ENCODE measurements around the gene AOPEP.
A peak's percentile ranks its signal among the peaks of the same experiment; 100 is the strongest.

Gene AOPEP

DNA sequence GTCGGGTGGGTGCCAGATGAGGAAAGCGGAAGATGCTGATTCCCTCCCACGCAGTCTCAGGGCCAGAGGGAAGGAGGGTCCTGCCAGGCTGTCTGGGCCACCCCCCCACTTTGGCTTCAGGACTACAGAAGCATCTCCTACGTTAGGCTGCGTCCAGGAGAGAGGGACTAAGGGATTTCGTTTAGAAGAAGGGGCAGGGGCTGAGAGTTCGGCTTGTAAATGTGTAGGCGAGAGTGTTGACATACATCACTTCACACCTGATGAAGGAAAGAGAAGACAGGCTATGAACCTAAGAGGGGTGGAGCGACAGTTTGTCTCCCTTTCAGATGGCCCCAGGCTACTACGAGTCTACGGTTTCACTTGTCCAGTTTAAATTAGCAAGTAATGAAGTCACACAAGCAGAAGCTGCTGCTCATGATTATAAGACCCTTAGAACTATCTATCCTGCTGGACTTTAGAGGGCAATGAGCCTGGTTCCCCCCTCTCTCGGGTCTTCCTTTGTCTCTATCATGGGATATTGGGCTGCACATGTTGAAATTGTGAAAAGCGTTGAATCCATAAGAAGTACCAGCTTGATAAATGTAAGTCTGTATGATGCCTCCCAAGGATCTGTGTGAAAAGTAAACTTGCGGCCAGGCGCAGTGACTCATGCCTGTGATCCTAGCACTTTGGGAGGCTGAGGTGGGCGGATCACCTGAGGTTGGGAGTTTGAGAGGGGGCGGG is 193.0 kb downstream of the AOPEP start:
- DNase-seq: no peak

DNA sequence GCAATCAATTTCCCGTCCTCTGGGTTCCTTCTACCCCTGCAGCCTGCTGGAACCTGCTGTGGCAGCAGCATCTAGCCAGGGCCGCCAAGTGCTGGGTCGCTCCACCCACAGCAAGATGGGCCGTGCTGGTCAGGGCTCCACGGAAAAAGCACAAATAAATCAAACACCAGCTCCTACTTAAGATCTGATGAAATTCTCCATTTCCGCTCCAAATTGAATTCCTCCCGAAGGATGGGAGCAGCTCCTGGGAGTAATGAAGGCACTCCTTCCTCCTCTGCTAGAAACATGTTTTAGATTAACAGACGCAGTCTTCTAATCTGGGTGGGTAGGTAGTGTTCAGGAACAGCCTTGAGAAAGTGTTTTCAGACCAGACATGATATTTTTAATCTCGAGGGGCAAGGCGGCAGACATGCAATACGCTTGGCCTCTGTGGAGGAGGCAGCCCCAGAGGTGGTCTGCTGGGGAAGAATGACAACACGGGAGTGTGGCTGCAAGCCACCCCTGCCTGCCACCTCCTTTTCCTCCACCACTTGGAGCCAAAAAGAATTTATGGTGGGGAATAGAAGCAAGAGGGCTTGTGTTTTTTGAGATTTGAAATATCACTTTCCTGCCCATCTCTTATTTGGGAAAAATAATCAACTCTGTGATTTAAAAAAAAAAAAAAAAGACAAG is 194.1 kb downstream of the AOPEP start:
- no peak for DNase-seq

DNA sequence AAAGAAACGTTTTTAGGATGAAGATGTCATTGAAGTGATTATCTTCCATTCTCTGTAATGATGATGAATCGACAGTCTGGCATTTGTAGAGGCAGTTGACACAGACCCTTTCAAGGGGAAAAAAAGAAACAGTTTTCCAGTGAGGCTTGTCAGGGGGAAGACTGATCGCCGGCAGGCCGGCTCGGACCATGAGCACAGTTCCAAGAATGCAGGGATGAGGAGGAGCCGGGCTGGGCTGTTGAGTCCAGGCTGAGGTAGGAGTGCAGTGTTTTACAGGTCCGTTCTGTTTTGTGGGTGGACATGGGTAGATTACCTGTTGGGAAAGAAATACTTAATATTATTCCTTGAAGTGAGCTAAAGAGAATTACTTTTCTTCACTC is 194.6 kb downstream of the AOPEP start:
- DNase-seq: no peak

DNA sequence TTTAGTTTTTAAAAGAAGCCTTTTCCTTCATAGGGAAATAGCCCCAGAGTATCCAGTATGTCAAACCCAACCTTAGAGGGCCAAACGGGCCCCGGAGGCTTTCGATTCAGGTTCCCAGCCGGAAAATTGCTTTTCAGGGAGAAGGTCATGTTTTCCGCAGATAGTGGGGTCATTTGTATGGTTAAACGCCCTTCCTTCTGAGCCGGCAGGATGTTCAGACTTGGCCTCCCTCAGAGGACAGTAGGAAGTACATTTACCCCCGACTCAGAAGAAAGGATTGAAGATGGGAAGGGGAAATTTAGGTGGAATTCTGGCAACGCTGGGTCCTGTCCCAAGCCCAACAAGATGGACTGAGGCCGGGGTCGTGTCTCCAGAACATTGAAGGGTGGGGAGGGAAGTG is 195.2 kb downstream of the AOPEP start:
- DNase-seq: no peak

DNA sequence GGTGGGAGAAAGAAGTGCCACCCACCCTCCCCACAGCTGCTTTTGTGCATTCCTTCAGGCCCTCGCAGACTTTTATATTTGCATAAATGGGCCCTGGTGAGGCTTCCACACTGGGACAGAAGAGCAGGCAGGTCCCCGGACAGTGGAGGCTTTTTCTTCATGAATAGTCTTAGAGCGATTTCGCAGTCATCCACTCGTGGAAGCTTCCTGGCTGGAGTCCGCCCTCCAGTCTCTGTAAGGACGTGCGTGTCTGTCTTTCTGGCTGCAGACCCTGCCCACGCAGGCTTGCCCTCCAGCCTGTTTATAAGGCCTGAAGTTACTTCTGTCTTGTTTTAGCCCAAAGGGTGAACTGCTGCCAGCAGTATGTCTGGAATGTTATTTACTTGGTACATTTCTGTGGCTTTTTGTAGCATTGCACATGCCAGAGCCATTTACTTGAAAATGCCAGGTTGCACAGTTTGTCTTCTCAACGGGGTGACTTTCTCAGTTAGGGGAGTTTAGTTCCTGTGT is 195.7 kb downstream of the AOPEP start:
- no peak for DNase-seq

DNA sequence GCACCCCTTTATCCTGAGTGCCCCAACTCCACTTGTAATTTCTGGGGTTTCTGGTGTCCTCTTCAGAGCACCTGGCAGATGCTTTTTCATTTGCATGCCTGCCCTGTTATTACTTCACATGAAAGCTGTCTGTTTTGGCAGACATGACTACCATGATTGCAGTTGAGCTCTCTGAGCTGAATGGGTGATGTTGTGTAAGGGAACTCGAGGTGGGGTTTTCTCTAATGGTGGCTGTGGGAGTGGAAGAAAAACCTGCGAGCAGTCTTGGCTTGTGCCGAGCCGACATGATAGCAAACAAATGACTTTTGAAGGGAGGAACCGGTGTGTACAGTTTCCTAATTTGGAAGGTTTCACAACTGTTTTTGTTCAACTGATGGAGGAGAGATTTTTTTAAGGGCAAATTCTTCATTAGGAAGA is 196.2 kb downstream of the AOPEP start:
- DNase-seq: peak in 1 of 4 experiments; percentile 13

DNA sequence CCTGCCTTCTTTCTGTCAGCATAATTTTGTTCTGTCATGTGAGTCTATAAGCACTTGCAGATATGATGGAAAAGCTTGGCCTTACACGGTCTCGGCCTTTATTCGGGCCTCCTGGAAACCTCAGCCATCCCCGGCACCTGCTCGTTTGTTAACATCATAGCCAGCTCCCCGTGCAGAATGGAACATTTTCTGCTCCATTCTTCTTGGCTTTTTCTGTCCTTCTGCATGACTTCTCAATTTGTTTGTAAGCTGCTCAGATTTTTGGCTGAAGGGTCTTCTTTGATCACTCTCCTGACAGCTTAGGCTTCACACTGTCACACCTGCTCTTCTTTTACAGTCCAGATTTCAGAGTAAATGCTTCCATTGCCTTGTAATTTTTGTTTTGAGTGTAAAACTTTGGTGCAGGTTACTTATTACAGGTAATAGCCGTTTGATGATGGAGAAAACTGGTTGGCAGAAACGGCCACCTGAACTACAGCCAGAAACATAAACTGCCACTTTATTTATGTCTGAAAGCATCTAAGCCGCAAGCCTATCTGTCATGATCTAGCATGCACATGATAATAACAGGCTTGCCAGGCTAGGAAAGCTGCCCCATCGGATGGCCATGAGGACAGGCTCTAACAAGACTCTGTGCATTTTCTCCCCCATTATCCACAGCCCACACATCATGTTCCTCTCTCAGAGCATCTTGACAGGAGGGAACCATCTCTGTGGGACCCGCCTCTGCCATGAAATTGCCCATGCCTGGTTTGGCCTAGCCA is 197.0 kb downstream of the AOPEP start:
- DNase-seq: no peak

DNA sequence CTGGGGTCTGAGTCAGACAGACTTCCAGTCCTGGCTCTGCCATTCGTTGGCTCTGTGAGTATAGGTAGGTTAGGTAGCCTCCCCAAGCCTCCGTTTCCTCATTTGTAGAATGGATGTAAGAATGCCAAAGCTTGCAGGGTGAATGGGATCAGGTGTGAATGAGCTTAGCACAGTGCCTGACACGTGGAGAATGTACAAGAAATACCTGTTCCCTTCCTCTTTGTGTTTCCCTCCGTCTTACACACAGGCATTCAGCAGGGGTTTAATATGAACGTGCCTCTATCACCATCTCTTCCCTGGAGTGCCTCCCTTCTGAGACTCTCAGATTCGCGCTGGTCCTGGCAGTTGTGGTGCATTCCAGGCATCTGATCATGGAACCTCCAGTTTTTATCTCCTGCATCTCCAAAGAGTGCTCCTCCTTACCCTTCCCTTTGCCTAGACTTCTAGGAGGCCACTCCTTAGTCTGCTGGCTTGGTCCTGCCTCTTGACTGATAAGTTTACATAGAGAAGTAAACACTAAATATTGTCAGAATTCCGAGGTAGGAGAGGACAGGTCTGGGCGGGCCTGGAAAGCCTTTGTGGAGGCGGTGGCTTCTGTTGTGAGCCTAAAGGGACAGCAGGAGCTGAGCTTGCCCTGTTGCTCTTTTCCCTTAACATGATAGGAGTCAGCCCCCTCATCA is 199.4 kb downstream of the AOPEP start:
- no peak for DNase-seq

DNA sequence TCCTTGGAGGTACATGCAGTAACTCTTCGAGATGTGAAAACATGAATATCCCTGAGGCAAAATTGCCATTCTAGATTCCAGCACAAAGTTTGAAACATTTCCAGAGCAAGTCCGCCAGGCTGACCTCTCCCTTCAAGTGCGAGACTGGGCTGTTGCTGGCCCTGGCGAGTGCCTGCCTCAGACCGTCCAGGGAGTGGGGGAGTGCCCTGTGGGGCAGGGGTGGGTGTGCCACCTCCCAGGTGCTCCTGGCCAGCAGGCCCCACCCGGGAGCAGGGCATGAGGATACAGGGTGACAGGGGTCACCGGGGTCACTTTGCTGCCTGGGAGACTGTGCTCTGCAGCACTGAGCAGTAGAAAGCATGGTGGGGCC is 199.9 kb downstream of the AOPEP start:
- DNase-seq: no peak

DNA sequence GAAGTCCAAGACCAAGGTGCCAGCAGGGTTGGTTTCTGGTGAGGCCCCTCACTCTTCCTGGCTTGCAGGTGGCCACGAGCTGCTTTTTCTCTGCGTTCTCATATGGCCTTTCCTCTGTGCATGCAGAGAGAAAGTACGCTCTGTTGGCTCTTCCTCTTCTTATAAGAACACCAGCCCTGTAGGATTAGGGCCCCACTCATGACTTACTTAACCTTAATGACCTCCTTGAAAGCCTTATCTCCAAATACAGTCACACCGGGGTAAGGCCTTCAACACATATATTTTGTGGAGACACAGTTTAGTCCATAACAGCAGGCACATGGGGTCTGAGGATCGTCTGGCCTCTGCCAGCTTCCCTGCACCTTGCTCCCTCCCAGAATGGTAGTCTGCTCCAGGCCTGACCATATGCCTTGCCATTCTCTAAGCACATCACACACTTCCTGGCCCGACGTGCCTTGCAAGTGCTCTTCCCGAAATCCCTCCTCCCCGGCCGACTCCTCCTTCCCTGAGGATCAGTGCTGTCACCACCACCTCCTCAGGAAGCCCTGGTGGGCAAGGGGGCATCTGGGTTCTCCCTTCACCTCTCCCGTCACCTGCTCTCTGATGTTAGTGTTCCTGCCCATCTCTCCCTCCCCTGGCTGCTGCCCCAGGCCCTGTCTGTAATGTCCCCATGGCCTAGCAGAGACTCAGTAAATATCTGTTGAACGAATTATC is 200.7 kb downstream of the AOPEP start:
- no peak for DNase-seq

DNA sequence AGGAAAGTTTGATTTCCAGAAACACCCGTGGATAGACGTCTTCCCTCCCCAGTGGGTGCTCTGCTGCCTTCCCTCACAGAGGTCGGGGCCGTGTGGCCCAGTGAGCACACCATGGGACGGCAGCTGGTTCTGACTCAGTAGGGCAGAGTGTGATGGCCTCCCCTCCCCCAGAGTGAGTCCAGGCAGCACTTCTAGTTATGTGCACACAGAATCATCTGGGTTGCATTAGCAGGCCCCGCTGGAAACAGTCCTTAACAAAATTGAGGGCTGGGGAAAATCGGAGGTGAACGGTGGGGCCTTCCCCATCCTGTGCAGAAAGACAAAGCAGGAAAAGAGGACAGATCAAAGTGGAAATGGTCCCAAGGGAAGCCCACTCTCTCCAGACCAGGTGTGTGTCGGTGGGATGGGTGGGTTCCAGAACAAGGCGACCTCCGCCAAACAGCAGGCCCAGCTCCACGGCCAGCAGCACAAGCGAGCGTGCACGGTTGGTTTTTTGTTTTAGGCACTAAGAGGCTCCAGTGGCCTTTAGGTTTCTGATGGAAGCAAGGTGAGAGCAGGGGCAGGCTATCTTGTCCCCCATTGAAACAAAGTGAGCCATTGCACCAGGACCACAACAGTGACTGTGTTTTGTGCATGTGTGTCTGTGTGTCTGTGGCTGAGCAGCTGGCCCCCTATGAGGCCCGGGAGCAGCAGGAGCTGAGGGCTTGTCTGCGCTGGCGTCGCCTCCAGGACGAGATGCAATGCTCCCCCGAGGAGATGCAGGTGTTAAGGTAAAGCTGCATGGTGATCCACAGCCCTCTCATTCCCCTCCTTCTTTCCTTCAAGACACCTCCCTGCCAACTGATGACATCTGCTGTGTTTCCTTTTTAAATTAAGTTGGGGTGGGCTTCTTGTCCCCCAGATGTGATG is 201.5 kb downstream of the AOPEP start:
- no peak for DNase-seq

DNA sequence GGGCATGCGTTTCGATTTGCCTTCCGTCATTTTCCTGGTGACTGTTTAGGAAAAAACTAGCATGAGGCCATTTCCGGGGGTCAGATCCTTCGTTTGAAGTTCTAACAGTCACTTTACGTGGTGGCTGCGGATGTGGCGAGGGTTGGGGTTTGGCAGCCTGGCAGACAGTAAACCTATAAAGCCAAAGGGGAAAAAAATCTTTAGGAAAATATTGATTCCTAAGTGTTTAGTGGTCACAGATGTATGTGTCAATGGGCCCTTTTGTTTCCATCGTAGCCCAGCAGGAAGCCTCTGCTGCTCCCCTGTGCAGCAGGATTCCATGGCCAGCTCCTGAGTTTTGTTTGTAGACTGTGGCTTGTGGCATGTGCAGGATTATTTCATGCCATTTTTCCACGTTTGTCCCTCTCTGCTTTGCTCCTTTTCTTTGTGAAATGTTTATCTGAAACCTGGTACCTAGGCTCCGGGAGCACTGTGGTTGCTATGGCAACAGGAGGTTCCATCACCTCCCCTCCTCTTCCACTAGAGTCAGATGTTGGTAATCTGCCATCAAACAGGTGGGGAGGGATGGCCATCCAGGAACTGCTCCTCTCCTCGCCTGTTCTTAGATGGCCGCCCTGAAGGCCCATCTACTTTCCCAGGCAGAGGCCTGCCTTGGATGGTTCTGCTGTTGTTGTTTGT is 202.3 kb downstream of the AOPEP start:
- no peak for DNase-seq

DNA sequence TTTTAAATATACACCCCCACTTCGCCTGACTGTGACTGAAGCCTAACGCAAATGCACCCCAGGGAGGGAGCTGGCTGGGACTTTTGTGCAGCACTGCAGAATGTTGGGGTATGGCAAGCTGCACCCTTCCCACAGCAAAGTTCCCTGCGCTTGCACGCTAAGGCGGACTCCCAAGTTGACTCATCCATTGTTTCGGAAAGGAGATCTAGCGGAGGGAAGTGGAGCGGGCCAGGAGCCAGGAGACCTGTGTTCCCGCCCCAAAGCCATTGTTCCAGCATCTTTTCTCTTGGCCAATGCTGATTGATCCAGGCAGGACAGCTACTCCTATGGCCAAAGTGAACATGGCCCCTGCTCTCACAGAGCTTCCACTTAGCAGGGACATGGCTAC is 202.9 kb downstream of the AOPEP start:
- no peak for DNase-seq

DNA sequence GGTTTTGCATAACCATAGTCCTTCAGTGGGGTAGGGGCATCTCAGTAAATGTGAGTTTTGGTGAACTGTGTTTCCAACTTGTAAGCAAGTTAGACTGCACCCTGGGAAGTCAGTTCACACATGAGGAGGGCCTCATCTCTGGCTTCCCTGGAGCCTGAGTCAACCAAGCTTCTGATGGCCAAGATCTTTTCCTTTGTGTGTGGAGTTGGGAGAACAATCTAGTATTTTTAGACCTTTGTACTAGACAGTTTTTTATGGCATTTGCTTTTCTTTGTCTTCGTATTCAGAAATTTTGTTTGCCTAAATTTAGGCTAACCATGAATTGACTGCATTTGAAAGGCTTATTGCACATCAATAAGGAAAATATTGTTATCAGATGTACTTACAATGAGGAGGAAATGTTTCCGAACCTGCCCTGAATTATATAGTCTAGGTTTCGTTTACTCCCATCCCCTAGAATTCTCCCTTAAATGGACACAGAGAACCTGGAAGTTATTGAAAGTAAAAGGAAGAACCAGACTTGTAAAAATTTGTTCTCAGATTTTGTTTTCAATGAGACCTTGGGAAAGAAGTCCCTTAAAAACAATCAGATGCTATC is 204.6 kb downstream of the AOPEP start:
- DNase-seq: no peak

DNA sequence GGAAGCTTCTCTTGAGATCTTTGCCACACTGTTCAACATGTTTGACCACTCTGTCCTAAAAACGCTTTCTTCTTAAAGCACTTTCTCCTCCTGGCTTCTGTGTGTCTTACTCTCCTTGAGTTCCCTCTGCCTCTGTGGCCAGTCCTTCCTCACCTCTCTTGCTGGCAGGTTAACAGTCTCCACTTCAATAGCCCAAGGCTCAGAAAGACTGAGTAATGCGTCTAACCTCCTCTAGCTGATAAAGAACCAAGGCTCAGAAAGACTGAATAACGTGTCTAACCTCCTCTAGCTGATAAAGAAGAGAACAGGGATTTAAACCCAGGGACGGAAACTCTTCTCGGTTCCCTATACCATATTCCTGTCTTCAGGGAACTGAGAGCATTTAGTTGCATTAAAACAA is 205.2 kb downstream of the AOPEP start:
- DNase-seq: no peak

DNA sequence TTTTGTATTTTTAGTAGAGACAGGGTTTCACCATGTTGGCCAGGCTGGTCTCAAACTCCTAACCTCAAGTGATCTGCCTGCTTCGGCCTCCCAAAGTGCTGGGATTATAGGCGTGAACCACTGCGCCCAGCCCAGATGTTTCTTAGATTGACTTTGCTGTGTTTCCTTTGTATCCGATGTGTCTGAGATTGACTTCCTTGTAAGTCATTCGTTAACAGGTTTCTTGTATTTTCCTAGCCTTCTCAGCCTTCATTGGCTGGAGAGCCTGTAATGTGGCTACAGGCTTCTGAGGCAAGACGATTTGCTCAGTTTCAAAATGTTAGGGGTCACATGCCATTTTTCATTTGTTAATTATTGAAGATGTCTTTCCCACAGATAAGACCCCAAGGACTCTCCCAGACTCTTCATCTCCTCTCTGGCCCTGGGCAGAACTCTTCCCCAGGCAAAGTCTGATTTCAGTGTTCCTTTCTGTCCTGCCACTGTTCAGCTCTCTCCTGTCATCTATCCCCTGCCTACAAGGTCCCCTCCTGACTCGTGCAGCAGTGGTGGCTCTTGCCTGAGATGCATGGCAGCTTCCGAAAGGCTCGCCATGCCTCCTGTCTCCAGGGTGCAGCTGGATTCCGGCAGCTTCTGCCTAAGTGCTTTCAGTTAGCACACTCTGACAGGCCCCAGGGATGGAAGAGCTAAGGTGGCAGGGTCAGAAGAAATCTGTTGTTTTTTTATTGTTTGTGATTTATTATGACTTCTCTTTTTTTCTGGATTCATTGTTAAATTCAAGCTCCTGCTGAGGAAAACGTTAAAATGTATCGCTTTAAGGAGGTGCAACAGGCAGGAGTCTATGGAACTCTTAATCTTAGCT is 206.4 kb downstream of the AOPEP start:
- no peak for DNase-seq

DNA sequence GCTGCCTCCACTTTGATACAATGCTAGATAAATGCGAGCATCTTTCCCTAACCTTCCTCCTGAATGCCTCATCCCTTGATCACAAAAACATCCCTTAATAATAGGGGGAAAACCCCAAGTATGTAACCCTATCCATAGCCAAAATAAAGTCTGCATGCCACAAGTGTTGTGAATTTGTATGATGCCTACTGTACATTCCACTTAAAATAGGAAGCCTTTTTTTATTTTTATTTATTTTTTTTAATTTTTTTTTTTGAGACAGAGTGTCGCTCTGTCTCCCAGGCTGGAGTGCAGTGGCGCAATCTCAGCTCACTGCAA is 207.0 kb downstream of the AOPEP start:
- DNase-seq: no peak

DNA sequence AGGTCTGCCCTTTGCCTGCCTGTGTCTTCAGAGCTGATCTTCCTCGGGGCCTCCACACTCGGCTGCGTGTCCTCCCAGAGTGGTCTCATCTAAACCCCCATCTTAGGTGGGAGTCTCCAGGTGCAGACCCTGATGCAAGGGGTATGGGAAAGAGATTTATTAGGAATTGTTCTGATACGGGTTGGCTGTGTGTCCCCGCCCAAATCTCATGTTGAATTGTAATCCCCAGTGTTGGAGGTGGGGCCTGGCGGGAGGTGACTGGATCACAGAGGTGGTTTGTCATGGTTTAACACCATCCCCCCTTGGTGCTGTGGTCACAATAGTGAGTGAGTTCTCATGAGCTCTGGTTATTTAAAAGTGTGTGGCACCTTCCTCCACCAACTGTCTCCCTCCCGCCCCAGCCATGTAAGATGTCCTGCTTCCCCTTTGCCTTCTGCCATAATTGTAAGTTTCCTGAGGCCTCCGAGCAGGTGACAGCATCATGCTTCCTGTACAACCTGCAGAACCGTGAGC is 208.4 kb downstream of the AOPEP start:
- no peak for DNase-seq

DNA sequence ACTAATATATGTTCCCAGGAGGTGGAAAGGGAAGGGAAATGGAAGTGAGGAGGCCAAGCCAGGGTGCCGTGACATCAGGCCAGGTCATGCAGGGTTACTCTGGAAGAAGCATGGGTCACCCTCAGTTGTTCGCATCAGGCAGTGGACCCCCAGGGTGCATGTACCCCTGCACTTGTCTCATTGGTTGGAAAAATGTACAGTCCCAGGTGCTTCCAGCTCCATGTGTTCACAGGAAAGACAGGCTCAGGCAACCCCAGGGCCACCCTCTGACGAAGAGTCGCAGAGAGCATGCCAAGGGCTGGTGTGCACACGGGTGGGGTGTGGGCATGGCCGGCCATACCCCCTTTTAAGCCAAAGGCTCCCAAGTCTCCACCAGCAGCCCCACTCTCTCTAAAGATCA is 208.9 kb downstream of the AOPEP start:
- no peak for DNase-seq
